Esophagus squamous epithelium (tissue), 5 donors: ENCODE results near the gene ZFYVE28. TPM values are rescaled to one million over a fixed set of nuclear protein-coding genes. Genes with fewer than 3 reads are reported as not detected.

Source experiments
- DNase-seq: peaks from one replicate; lab custom pipeline; 2025; lab: John Stamatoyannopoulos, UW
- H3K27ac ChIP-seq, 4 donors: fragments of 200-600 bp; sonication (generic); one replicate each; pipeline ENCODE4 v1.5.1; 2016 to 2019; ENCODE audit warnings: mild to moderate bottlenecking in 1 of 4
- H3K27me3 ChIP-seq, 4 donors: fragments of 200-600 bp; sonication (generic); 1 replicate in 3 of 4; 2 replicates in 1 of 4; pipeline versions ENCODE4 v1.5.1 to v1.6.0; 2017 to 2021; ENCODE audit warnings: antibody characterized with exemption in 1 of 4
- H3K36me3 ChIP-seq, 3 donors: fragments of 200-600 bp; sonication (generic); one replicate each; pipeline ENCODE4 v1.5.1; 2016 to 2019
- H3K4me1 ChIP-seq, 3 donors: fragments of 200-600 bp; sonication (generic); one replicate each; pipeline ENCODE4 v1.5.1; 2017 to 2019
- H3K4me3 ChIP-seq, 4 donors: fragments of 200-600 bp; sonication (generic); 1 replicate in 3 of 4; 2 replicates in 1 of 4; pipeline ENCODE4 v1.5.1; 2016 to 2019; ENCODE audit warnings: mild to moderate bottlenecking in 2 of 4, moderate library complexity in 1 of 4
- H3K9me3 ChIP-seq, 3 donors: fragments of 200-600 bp; sonication (generic); one replicate each; pipeline ENCODE4 v1.5.1; 2016 to 2019
- POLR2A ChIP-seq, 4 donors: fragments of 450-650 bp; IDR thresholded peaks; one replicate each; pipeline ENCODE4 v1.6.1; 2017; ENCODE audit warnings: antibody characterized with exemption in 4 of 4, mild to moderate bottlenecking in 4 of 4, moderate library complexity in 3 of 4
- WGBS, 2 donors: methylation state at CpG; one replicate each; pipeline ENCODE4 v1.1.5; 2018; 5-methylcytosine and 5-hydroxymethylcytosine counted together
- intact Hi-C: fragments of 100-400 bp; cut with DNase I; formaldehyde crosslinking; loops from one replicate; pipeline ENCODE4 v1.15.0; 2022
- total RNA-seq, 4 donors: library from RNA; depleted of rRNA; stranded (reverse); fragments of >200 nt; gene quantifications; one replicate each; pipeline ENCODE4 v1.1.0, GENCODE V29; 2016
- TF ChIP-seq, protein P1 (sequence below), 6 experiments: fragments of 450-650 bp in 4 of 6; fragments of 200-600 bp in 2 of 6; sonication (generic) in 2 of 6; IDR thresholded peaks; one replicate each; pipeline ENCODE4 v1.5.1; 2016 to 2019; ENCODE audit warnings: antibody characterized with exemption in 6 of 6, mild to moderate bottlenecking in 4 of 6, moderate library complexity in 4 of 6
- donor health status: DM: yes; HTN: yes; CAD: no.

ZFYVE28 gene
- total RNA-seq, 4 donors from 2014 or later, result 5.1 to 8.5 (median 8.2) TPM

DNA sequence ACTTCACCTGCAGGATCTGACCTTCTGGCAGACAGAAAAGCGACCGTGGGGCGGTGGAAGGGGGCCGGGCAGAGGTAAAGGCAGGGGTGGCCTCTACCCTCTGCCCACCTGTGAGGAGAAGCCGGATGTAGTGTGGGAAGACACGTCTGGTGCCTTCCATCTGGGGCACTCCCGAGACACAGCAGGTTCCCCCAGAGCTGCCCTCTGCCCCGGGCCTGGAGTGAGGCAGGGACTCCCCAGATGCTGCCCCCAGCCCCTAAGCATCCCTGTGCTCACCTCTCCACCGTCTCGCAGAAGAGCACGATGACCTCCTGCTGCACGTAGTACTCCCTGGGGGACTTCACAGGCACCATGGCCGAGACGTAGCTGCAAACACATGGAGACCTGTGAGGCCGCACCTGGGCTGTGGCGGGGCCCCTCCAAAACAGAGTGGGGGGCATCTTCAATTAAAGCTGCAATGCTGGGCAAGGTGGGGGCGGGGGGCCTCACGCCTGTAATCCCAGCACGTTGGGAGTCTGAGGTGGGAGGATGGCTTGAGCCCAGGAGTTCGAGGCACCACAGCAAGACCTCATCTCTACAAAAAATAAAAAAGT is 81.2 kb downstream of the ZFYVE28 start:
- intact Hi-C loops, result no loop called here
- Histone ChIP-seq H3K36me3 (peaks cover 0 to 32% (median 0%) of the 10 kb centered on the region in 3 donors), H3K27ac (no peak overlapping the region), H3K4me1 (no peaks in the 10 kb centered on the region), H3K4me3 (no peak overlapping the region), H3K27me3 (no peaks in the 10 kb centered on the region), H3K9me3 (no peaks in the 10 kb centered on the region)
- no peak for DNase-seq
- WGBS, 2 donors, result 80 to 84% methylated on average over 6 to 7 of the region's 20 CpGs
- TF ChIP-seq, protein P1, sequence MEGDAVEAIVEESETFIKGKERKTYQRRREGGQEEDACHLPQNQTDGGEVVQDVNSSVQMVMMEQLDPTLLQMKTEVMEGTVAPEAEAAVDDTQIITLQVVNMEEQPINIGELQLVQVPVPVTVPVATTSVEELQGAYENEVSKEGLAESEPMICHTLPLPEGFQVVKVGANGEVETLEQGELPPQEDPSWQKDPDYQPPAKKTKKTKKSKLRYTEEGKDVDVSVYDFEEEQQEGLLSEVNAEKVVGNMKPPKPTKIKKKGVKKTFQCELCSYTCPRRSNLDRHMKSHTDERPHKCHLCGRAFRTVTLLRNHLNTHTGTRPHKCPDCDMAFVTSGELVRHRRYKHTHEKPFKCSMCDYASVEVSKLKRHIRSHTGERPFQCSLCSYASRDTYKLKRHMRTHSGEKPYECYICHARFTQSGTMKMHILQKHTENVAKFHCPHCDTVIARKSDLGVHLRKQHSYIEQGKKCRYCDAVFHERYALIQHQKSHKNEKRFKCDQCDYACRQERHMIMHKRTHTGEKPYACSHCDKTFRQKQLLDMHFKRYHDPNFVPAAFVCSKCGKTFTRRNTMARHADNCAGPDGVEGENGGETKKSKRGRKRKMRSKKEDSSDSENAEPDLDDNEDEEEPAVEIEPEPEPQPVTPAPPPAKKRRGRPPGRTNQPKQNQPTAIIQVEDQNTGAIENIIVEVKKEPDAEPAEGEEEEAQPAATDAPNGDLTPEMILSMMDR (IDR thresholded peaks at IDR 0.05), result no peak
- TF ChIP-seq POLR2A (IDR thresholded peaks at IDR 0.05), result no peak

DNA sequence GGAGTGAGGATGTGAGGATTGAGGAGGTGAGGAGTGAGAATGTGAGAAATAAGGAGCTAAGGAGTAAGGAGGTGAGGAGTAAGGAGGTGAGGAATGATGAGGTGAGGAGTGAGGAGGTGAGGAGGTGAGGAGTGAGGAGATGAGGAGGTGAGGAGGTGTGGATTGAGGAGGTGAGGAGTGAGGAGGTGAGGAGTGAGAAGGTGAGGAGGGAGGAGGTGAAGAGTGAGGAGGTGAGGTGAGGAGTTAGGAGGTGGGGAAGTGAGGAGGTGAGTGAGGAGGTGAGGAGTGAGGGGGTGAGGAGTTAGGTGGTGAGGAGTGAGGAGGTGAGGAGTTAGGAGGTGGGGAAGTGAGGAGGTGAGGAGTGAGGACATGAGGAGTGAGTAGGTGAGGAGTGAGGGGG is 81.8 kb downstream of the ZFYVE28 start:
- DNase-seq, result no peak
- no peak overlapping the region for H3K4me3 ChIP-seq
- H3K27ac ChIP-seq, result no peak overlapping the region
- no peaks in the 10 kb centered on the region for H3K9me3 ChIP-seq
- intact Hi-C loops, result no loop called here
- H3K27me3 ChIP-seq, result no peaks in the 10 kb centered on the region
- TF ChIP-seq, protein P1 (IDR thresholded peaks at IDR 0.05), result no peak
- TF ChIP-seq POLR2A (IDR thresholded peaks at IDR 0.05), result no peak
- peaks cover 0 to 31% (median 0%) of the 10 kb centered on the region in 3 donors for H3K36me3 ChIP-seq
- H3K4me1 ChIP-seq, result no peaks in the 10 kb centered on the region

DNA sequence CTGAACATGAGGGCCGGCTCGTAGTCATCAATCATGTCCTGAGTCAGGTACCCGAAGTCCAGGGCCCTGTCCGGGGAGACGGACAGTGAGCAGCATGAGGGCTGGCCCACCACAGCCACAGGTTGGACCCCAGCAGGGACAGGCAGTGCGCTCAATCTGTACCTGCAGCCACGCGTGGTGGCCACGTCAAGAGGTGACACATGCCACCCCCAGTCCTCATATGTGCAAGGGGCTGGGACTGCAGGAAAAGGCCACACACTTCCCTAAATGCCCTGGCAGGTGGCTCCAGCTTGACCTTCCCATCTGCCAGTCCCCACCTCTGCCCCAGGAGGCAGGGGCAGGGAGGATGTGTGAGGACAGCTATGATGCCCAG is 82.7 kb downstream of the ZFYVE28 start:
- no peak overlapping the region for H3K27ac ChIP-seq
- H3K27me3 ChIP-seq, result no peaks in the 10 kb centered on the region
- intact Hi-C loops, result no loop called here
- H3K4me3 ChIP-seq, result no peak overlapping the region
- H3K9me3 ChIP-seq, result no peaks in the 10 kb centered on the region
- H3K4me1 ChIP-seq, result no peaks in the 10 kb centered on the region
- TF ChIP-seq, protein P1 (IDR thresholded peaks at IDR 0.05), result no peak
- no peak for TF ChIP-seq POLR2A (IDR thresholded peaks at IDR 0.05)
- peaks cover 0 to 21% (median 0%) of the 10 kb centered on the region in 3 donors for H3K36me3 ChIP-seq
- WGBS, 2 donors, result no CpG with 5 or more reads among the region's 9 CpGs
- no peak for DNase-seq

DNA sequence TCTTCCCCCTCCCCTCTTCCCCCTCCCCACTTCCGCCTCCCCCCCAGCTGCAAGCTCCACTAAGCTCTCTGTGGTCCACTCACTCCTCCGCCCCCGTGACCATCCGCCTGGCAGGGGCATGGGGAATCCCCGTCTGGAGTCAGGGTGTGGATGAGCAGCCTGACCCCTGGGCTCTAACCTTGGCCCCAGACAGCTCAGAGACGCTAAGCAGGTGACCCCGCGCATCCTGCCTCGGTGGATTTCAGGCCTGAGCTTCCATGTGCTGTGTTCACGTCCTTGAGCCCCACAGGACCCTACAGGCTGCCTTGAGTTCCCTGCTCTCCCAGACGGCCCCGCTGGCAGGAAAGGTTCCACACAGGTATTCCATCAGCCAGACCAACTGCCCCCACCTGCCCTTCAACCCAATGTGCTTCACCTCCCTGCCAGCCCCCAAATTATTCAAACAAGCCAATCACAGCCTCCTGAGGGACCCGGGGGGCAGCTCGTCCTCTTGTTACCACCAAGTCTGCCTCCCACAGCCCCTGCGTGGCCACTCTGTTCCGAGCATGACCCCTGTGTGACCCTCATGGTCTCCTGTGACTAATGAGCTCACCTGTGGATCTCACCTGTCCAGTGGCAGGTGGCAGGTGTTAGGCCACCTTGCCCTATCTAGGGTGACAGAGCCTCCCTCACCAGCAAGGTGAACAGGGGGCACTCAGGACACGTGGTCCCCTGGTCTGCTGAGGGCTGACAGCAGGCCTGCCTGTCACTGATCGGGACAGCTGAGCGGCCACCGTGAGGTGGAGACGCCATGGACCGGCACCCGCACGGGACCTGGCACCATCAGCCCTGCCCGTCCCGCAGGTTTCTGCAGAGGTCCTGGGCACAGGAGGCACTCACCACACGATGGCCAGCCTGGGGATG is 83.4 kb downstream of the ZFYVE28 start:
- no peaks in the 10 kb centered on the region for H3K27me3 ChIP-seq
- H3K9me3 ChIP-seq, result no peaks in the 10 kb centered on the region
- peaks cover 0 to 21% (median 0%) of the 10 kb centered on the region in 3 donors for H3K36me3 ChIP-seq
- no peak overlapping the region for H3K4me3 ChIP-seq
- 75% methylated on average over 2 of the region's 27 CpGs; no CpG with 5 or more reads in 1 of the 2 donors for WGBS, 2 donors
- intact Hi-C loops, result no loop called here
- TF ChIP-seq, protein P1 (IDR thresholded peaks at IDR 0.05), result no peak
- no peak for TF ChIP-seq POLR2A (IDR thresholded peaks at IDR 0.05)
- H3K4me1 ChIP-seq, result no peaks in the 10 kb centered on the region
- no peak for DNase-seq
- H3K27ac ChIP-seq, result no peak overlapping the region
